HepG2 (cell line): Measurements from ENCODE around the gene DTNB. TPM values are rescaled to one million over a fixed set of nuclear protein-coding genes. Genes with fewer than 3 reads are reported as not detected.
A peak's percentile ranks its signal among the peaks of the same experiment; 100 is the strongest.

Source experiments
- CEBPG ChIP-seq: IDR thresholded peaks from 2 replicates; pipeline ENCODE4 v1.6.1; 2016
- DRAP1 ChIP-seq: IDR thresholded peaks from 2 replicates; pipeline ENCODE4 v1.6.1; 2016; ENCODE audit warnings: missing genetic modification reagents, missing compliant biosample characterization
- FOXP1 ChIP-seq, 2 experiments: fragments of 450-650 bp in 1 of 2; IDR thresholded peaks; 2 replicates each; pipeline ENCODE4 v1.6.1; 2017 to 2018; ENCODE audit warnings: antibody characterized with exemption in 1 of 2
- HNF4G ChIP-seq, 2 experiments: sonication (generic) in 1 of 2; formaldehyde crosslinking in 1 of 2; IDR thresholded peaks; 2 replicates each; pipeline versions ENCODE4 v1.4.0 to v1.6.1; 2011 to 2020; ENCODE audit warnings: borderline replicate concordance in 2 of 2, low read depth in 2 of 2, mild to moderate bottlenecking in 2 of 2, low read length in 1 of 2, missing genetic modification reagents in 1 of 2, moderate library complexity in 1 of 2
- IRF9 ChIP-seq: sonication (generic); formaldehyde crosslinking; IDR thresholded peaks from 2 replicates; pipeline ENCODE4 v1.8.0; 2022; ENCODE audit warnings: missing genetic modification reagents, mild to moderate bottlenecking, borderline replicate concordance
- KDM5B ChIP-seq: sonication (generic); formaldehyde crosslinking; IDR thresholded peaks from 2 replicates; pipeline ENCODE4 v1.4.0; 2020; ENCODE audit warnings: missing genetic modification reagents, mild to moderate bottlenecking, borderline replicate concordance
- MEIS2 ChIP-seq: sonication (generic); formaldehyde crosslinking; IDR thresholded peaks from 2 replicates; pipeline ENCODE4 v1.9.0; 2021; ENCODE audit warnings: mild to moderate bottlenecking, missing genetic modification reagents
- PPARG ChIP-seq: conservative IDR thresholded peaks from 2 replicates; pipeline ENCODE4 v1.6.1; 2016; ENCODE audit warnings: missing biosample characterization, missing genetic modification reagents
- PRDM10 ChIP-seq: sonication (generic); formaldehyde crosslinking; IDR thresholded peaks from 2 replicates; pipeline ENCODE4 v1.4.0; 2020; ENCODE audit warnings: low read depth, missing genetic modification reagents
- RXRB ChIP-seq: IDR thresholded peaks from 2 replicates; pipeline ENCODE4 v1.6.1; 2016; ENCODE audit warnings: borderline replicate concordance, missing genetic modification reagents, missing compliant biosample characterization
- SMYD3 ChIP-seq: sonication (generic); formaldehyde crosslinking; IDR thresholded peaks from 2 replicates; pipeline ENCODE4 v1.8.1; 2023; ENCODE audit warnings: mild to moderate bottlenecking, missing genetic modification reagents
- SPEN ChIP-seq: sonication (generic); formaldehyde crosslinking; IDR thresholded peaks from 2 replicates; pipeline ENCODE4 v1.5.1; 2020; ENCODE audit warnings: low read depth, mild to moderate bottlenecking, missing genetic modification reagents
- XRCC5 ChIP-seq: fragments of 200-400 bp; formaldehyde crosslinking; optimal IDR thresholded peaks from 2 replicates; pipeline ENCODE3; 2017; ENCODE audit warnings: mild to moderate bottlenecking, low read length
- ZFP1 ChIP-seq: IDR thresholded peaks from 2 replicates; pipeline ENCODE4 v1.6.1; 2016
- ZFY ChIP-seq: sonication (generic); formaldehyde crosslinking; IDR thresholded peaks from 2 replicates; pipeline ENCODE4 v1.4.0; 2020; ENCODE audit warnings: missing genetic modification reagents
- ZKSCAN8 ChIP-seq: IDR thresholded peaks from 2 replicates; pipeline ENCODE4 v1.6.1; 2016; ENCODE audit warnings: borderline replicate concordance, missing genetic modification reagents, missing compliant biosample characterization
- ZMYM3 ChIP-seq: sonication (generic); formaldehyde crosslinking; IDR thresholded peaks from 2 replicates; pipeline ENCODE4 v1.5.1; 2020; ENCODE audit warnings: mild to moderate bottlenecking, missing genetic modification reagents
- ZNF124 ChIP-seq: sonication (generic); formaldehyde crosslinking; IDR thresholded peaks from 2 replicates; pipeline ENCODE4 v1.4.0; 2020; ENCODE audit warnings: missing genetic modification reagents
- ZNF274 ChIP-seq: sonication (generic); formaldehyde crosslinking; IDR thresholded peaks from 2 replicates; pipeline ENCODE4 v1.5.1; 2020; ENCODE audit warnings: mild to moderate bottlenecking, missing genetic modification reagents
- ZNF354B ChIP-seq: sonication (generic); formaldehyde crosslinking; IDR thresholded peaks from 2 replicates; pipeline ENCODE4 v1.8.0; 2022; ENCODE audit warnings: mild to moderate bottlenecking, missing genetic modification reagents
- ZNF556 ChIP-seq: sonication (generic); formaldehyde crosslinking; IDR thresholded peaks from 2 replicates; pipeline ENCODE4 v1.4.0; 2020; ENCODE audit warnings: mild to moderate bottlenecking, missing genetic modification reagents, borderline replicate concordance
- polyA plus RNA-seq, 8 experiments: library from polyadenylated mRNA; depleted of rRNA in 3 of 8; stranded (reverse) in 7 of 8; unstranded in 1 of 8; fragments of >200 nt; fragmentation: Illumina TruSeq in 4 of 8; extraction: Trizol in 4 of 8; gene quantifications; 2 replicates each; pipeline versions ENCODE4 v1.2.1 to v1.2.3, GENCODE V29; 2011 to 2016; ENCODE audit warnings: low read depth in 4 of 8, missing spikeins in 1 of 8, mixed read lengths in 1 of 8; ENCODE audit not compliant: insufficient read depth in 1 of 8
- total RNA-seq, 5 experiments: library from RNA; depleted of rRNA; stranded (reverse); fragments of >200 nt; fragmentation: Illumina TruSeq; extraction: Trizol; gene quantifications; 2 replicates each; pipeline ENCODE4 v1.2.3, GENCODE V29; 2016; ENCODE audit warnings: low read depth in 1 of 5

DTNB gene
- total and polyA plus RNA-seq, 2 of the 13 experiments (the other 11 are each of a cell fraction or from before 2014, with no cell fraction given): 14.4 to 23.9 TPM

- TF ChIP-seq XRCC5 (peak; percentile 33), DRAP1 (CRISPR knock-in tag) (peak; percentile 46; the same call in 1 of the 2 replicates), ZMYM3 (peak; percentile 87), KDM5B (CRISPR knock-in tag) (no peak), RXRB (CRISPR knock-in tag) (peak; percentile 55; the same call in 1 of the 2 replicates), SMYD3 (peak; percentile 35; the same call in 1 of the 2 replicates), FOXP1 (IDR thresholded peaks at IDR 0.05) (no peak), FOXP1 (CRISPR knock-in tag; IDR thresholded peaks at IDR 0.05) (peak; percentile 54; the same call in 1 of the 2 replicates), ZNF274 (peak; percentile 46; the same call in 1 of the 2 replicates), ZNF354B (CRISPR knock-in tag) (no peak), IRF9 (CRISPR knock-in tag) (no peak), SPEN (CRISPR knock-in tag) (peak; percentile 69; the same call in 1 of the 2 replicates), ZNF124 (peak; percentile 76; the same call in 1 of the 2 replicates), ZFY (CRISPR knock-in tag) (peak; percentile 38; the same call in 1 of the 2 replicates), HNF4G (IDR thresholded peaks at IDR 0.05; ENCODE audit: borderline replicate concordance, low read depth, low read length) (peak; percentile 90), HNF4G (CRISPR knock-in tag; IDR thresholded peaks at IDR 0.05; ENCODE audit: borderline replicate concordance, low read depth) (no peak; the same call in 1 of the 2 replicates), ZFP1 (CRISPR knock-in tag) (peak; percentile 40; the same call in 1 of the 2 replicates), PRDM10 (CRISPR knock-in tag) (0 out of 2 replicates have a peak, but pooled peaks have one; percentile 29), ZKSCAN8 (0 out of 2 replicates have a peak, but pooled peaks have one; percentile 38), ZNF556 (peak; percentile 61; the same call in 1 of the 2 replicates), MEIS2 (CRISPR knock-in tag) (no peak), CEBPG (CRISPR knock-in tag) (peak; percentile 55), PPARG (CRISPR knock-in tag) (0 out of 2 replicates have a peak, but pooled peaks have one; percentile 8)
These were observed 34.7 kb upstream of the DTNB start (continued) for GRCh38 chr2:25707927-25708590.
